ENCODE results near the gene ARAP3. TPM values are rescaled to one million over a fixed set of nuclear protein-coding genes. Genes with fewer than 3 reads are reported as not detected.

The ARAP3 gene
- total RNA-seq, 1 experiment from 2014 or later = 0.69 TPM

DNA sequence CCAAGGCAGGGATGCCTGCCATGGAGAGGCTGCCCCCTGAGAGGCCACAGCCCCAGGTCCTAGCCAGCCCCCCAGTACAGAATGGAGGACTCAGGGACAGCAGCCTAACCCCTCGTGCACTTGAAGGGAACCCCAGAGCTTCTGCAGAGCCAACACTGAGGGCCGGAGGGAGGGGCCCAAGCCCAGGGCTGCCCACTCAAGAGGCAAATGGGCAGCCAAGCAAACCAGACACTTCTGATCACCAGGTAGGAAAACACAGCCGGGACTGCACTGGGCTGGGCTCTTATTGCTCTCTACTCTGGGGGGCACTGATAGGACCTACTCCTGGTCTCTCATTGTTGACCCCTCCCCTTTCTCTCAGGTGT, 42.0 kb downstream of the ARAP3 start:
- DNase-seq (ENCODE audit: low read depth) = no peak

DNA sequence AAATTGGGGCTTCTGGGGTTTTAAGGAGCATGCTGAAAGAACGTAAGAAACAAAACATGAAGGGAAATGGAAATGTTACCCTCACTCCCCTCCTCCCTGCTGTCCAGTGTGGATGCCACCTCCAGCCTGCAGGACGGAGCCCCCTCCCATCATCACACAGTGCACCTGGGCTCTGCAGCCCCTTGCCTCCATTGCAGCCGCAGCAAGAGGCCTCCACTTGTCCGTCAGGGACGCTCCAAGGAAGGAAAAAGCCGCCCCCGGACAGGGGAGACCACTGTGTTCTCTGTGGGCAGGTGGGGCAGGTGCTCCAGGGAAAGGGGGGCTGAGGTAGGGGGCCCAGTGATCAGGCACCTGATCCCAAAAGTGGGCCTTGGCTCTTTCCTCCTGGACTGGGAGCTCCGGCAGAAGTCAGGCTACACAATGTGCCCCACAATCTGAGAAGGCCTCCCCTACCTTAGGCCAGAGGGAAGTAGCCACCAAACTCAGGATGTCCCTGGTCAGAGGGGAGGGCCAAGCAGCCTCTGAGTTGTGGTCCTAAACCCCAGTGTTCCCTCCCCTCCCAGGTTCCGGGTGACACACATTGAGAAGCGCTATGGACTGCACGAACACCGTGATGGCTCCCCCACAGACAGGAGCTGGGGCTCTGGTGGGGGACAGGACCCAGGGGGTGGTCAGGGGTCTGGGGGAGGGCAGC, 42.5 kb downstream of the ARAP3 start:
- DNase-seq (ENCODE audit: low read depth) = no peak

DNA sequence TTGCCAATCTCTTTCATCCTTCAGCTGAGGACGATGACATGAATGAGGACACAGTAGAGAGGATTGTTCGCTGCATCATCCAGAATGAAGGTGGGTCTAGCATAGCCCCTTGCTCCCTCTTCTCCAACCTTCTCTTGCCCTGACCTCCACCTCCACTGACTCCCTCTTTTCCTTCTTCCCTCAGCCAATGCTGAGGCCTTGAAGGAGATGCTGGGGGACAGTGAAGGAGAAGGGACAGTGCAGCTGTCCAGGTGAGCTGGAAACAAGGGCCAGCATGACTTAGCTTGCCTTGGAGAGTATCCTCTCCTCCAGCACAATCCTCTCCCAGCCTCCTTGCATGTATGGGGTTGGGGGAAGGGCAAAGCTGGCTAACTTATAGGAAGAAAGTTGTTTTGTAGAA, 43.3 kb downstream of the ARAP3 start:
- no peak for DNase-seq (ENCODE audit: low read depth)

DNA sequence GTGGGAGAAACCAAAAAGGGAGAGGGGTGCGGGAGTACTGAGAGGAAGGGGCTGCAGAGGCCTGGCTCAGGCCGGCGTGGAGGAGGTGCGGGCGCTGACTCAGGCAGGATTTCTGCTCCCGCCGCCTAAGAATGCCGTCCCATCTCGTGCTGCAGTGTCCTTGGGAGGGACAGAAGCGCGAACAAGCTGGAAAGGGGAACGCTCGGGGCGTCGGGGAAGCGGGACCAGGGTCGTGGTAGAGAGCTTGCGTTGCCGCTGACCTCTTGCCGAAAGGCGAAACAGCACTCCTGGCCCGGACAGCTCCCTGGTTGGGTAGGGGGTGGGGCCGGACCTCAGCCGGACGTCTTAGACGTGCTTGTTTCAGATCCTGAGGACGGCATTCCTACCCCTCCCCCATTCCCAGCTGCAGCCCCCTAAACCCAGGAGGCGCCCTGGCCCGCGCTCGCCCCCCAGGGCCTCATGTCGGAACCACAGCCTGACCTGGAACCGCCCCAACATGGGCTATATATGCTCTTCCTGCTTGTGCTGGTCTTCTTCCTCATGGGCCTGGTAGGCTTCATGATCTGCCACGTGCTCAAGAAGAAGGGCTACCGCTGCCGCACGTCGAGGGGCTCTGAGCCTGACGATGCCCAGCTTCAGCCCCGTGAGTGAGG, 44.1 kb downstream of the ARAP3 start:
- DNase-seq (ENCODE audit: low read depth) = peak; percentile 32

DNA sequence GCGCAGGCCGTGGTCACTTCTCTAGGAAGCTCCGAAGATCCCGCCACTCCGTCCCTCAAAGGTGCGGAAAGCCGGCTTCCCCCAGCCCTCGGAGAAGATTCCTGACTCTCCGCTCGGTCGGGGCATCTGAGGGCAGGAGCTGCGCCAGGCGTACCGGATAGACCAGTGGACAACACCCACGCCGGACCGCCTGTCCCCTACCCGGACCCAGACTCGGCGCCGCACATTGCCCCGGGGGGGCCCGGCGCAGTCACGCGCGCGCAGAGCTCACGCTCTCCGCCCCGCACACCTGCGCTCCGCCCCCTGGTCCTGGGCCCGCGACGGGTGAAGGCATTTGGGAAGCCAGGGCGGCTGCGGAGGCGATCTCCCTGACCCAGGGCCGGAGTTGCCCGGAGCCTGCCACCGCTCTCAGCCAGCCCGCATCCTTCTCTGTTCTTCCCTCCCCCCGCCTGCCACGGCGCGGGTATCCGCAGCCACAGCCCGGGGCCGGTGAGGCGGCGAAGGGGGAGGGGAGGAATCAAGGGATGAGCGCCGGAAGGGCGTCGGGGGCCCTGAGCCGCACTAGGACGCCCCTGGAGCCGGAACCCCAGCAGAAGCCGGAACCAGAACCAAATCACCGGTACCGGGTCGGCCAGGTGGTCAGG, 44.8 kb downstream of the ARAP3 start:
- no peak for DNase-seq (ENCODE audit: low read depth)

DNA sequence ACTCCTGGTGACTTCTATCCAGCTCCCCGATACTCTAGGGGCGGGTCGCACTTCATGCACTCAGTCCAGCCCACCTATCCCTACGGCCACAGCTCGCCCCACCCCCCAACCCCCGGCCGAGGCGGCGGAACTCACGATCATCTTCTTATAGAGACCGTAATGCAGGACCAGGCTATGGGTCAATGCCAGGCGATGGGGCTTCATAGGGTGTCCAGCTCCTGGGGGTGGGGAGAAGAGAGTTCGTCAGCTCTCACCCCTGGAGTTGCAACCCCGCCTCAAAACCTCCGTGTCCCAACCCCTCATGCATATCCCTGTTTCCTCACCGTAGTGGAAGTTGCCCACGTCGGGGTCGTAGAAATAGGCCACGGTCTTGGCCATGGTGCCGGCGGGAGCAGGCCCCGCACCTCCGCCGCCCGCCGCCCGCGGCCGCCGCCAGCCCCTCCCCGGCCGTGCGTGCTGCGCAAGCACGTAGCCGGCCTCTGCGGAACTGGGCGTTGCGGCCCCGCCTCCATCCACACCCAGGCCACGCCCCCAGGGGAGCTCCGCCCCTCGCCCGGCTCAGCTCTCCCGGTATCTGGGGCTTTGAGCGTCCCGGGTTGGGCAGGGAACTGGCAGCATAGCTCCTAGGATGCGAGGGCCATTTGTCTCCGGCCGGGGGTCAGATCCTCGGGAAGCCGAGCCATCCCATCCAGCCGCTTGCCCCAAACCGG, 45.5 kb downstream of the ARAP3 start, which contains the start of the genes HDAC3 and RELL2:
HDAC3 (minus strand) TSS at position 437 of the 710 bp plus-strand sequence; CDS start at position 378, 59 bp downstream.
RELL2 (plus strand) TSS at position 585 of the 710 bp plus-strand sequence. CDS start 1,229 bp downstream, outside the sequence.
- peak; percentile 87 for DNase-seq (ENCODE audit: low read depth)

DNA sequence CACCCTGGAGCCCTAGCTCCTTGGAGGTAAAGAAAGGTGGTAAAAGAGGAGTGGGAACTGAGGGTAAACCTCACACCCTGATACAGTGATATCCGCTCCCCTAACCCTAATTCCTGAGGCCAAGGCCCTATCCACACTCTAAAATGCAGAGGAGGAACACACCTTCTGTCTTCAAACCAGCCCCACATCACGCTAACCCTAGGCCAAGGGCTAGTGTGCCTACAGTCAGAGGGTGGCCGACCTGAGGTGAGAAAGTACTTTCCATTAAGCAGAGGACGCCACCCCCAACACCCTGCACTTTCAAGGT, 46.0 kb downstream of the ARAP3 start:
- DNase-seq (ENCODE audit: low read depth) = no peak

DNA sequence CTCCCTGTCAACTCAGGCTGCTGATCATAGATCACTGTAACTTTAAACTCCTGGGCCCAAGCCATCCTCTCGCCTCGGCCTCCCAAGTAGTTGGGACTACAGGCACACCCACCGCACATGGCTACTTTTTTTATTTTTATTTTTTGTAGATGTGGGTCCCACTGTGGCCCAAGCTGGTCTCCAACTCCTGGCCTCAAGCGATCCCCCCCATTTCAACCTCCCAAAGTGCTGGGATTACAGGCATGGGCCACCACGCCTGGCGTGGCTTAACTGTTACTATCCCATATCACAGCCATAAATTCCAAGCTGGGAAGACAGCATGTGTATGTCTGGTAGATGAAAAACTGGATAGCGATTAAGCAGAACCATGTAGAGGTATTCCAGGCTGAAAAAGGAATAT, 46.4 kb downstream of the ARAP3 start:
- DNase-seq (ENCODE audit: low read depth) = no peak

DNA sequence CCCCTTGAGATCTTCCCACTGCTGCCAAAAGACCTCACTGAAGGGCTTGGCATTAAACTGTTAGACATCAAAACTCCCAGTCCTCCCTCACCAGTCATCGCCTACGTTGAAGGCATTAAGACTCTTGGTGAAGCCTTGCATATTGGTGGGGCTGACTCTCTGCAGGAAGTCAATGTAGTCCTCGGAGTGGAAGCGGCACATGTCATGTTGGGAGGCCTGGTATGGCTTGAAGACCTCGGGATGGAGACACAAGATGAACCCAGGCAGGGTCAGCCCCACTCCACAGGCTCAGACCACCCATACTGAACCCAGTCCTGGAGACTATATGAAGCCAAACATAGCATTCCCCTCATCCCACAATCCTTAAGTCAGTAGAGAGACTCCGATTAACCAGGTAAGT, 47.3 kb downstream of the ARAP3 start:
- no peak for DNase-seq (ENCODE audit: low read depth)

DNA sequence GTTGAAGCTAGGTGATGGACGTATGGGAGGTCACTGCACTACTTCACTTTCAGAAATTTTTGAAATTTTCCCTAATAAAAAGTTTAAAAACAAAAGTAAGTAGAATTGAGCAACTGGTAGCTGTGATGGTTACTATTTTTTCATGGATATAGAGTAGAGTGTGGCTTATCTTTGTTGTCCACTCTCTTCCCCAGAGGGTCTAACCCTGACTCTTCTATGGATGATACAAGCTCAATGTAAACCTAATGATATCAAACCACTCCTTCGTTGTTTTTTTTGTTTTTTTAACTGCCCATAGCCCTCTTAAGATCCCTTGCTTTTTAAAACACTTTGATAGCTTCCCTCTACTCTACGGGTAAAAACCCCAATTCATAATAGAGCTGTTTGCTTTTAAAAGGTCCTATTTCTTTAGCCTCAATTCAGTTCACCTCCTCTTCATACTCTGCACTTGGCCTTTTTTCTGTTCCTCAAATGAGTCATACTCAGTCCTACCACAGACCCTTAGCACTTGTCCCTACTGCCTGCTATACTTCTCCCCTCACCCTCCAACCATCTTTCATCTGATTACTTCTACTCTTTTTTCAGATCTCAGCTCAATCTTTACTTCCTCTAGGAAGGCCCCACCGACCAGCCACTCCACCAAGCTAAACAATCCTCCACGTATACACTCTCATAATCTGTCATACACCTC, 48.0 kb downstream of the ARAP3 start:
- DNase-seq (ENCODE audit: low read depth) = no peak

DNA sequence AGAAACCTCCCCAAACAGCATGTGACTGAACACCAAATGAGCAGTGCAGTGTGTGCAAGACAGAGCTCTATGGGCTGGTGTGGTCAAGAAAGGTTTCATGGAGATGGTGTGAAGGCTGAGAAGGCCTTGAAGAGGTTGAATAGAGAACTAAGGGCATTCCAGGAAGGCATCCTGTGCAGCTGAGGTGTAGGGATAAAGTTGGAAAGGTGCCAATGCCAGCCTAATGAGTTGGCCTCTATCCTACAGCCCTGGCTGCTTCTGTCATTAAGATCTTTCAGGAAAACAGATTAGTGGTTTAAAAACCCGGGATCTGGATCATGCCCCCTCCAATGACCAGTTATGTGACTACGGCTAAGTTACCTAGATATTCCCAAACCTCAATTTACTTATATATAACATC, 49.4 kb downstream of the ARAP3 start:
- DNase-seq (ENCODE audit: low read depth) = no peak

DNA sequence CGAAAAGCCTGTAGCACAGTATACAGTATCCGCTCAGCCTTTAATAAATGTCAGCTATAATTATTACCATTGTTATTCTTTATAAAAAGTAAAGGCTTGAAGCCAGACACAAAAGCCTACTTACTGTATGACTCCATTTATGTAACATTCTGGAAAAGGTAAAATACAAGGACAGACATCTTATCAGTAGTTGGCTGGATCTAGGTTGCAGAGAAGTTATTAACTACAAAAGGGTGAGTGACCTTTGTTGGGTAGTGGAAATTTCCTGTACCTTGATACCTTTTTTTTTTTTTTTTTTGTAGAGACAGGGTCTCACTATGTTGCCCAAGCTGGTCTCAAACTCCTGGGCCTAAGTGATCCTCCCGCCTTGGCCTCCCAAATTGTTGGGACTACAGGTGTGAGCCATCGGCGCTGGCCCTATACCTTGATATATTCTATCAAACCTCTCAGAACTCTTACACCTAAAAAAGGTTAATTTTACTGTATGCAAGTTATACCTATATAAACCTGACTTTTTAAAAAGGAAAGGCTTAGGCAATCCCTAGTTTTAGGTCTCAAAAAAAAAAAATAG, 51.4 kb downstream of the ARAP3 start:
- DNase-seq (ENCODE audit: low read depth) = no peak

DNA sequence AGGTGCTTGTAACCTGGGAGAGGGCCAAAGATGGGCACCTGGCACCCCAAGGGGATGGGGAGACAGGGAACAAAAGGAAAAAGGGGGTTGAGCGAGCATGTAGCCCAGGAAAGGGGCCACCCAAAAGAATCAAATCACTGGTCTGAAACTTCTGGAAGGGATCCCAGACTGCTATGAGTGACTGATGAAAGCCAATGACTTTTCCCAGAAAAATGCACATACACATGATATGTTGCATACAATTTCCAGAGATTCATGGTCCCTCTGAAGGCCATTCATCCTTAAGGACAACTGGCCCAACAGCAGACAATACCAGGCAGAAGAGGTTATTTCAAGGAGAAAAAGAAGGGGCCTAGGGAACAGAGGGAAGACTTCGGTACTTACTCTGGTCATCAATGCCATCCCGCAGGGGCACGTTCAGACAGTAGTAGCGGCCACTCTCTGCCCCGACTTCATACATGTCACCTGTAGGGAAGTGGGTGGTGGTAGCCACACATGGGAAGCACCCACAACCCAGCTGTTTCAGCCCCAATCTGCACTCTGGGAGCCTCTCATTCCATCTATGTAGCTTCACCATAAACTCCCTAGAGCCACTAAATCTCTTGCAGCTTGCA, 53.7 kb downstream of the ARAP3 start:
- no peak for DNase-seq (ENCODE audit: low read depth)

DNA sequence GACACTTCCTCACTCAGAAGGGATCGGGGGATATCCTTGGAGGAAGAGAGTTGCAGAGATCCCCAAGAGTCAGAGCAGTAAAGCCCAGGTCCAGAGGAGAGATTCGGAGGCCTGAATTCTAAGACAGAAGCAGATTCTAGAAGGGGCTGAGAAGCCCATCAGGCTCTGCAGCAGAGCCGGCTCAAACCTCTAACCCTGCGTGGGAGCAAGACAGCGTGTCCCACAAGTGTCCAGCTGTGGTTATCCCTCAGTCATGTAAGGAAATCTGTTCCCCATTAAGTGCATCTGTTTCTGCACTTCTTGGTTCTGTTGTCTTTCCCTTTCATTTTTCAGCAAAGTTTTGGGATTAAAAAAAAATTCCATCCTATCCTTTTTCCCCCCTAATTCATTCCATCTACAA, 58.4 kb downstream of the ARAP3 start:
- peak; percentile 10 for DNase-seq (ENCODE audit: low read depth)

DNA sequence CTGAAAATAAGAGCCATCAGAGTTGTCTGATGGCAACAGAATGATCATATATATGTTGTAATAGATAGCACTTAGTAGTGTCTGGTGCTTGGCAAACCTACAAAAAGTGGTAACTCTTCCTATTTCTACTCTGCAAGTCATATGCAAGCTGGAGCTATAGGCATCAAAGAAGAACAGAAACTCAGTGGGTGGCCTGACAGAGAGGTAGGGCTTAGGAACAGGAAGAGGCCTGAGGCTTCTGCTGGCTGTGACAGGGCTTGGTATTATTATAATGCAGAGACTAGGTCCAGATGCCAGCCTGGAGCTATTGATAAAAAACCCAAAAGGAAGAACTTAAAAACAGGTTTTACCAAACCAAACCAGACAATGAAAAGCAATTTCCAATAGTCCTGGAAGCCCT, 58.8 kb downstream of the ARAP3 start:
- DNase-seq (ENCODE audit: low read depth) = no peak

DNA sequence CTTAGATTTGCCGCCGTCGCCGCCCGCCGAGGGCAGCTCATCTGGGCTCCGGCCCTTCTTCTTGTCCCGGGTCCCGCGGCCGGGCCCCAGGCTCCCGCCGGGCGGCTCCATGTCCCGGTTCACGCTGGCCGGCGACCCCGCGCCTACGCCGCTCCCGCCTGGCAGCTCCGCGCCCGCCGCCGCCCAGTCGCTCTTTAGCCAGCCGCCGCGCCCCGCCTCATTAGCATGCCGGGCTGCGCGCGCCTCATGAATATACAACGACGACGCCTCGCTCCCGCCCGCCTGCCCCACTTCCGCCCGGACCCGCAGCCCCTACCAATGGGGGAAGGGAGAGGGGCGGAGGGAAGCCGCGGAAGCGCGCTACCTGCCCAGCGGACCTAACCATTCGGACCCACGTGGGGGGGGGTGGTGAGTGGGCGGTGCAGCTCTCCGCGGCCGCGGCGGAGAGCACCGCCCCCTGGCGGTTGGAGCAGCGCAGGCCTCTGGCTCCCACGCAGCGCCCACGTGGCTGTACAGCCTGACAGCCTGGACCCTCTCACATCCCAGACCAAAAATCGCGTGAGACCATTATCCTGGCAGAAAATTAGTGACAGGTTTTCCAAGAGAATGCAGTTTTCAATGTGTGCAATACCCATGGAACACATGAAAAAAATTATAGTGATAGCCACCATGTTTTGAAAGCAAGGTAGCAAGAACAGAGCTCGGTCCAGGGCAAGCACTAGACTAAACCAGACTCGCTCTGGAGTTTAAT, 63.1 kb downstream of the ARAP3 start, which contains the start of gene DIAPH1:
DIAPH1 (minus strand) TSS at position 197 of the 751 bp plus-strand sequence; CDS start at position 111, 86 bp downstream.
- DNase-seq (ENCODE audit: low read depth) = peak; percentile 94

DNA sequence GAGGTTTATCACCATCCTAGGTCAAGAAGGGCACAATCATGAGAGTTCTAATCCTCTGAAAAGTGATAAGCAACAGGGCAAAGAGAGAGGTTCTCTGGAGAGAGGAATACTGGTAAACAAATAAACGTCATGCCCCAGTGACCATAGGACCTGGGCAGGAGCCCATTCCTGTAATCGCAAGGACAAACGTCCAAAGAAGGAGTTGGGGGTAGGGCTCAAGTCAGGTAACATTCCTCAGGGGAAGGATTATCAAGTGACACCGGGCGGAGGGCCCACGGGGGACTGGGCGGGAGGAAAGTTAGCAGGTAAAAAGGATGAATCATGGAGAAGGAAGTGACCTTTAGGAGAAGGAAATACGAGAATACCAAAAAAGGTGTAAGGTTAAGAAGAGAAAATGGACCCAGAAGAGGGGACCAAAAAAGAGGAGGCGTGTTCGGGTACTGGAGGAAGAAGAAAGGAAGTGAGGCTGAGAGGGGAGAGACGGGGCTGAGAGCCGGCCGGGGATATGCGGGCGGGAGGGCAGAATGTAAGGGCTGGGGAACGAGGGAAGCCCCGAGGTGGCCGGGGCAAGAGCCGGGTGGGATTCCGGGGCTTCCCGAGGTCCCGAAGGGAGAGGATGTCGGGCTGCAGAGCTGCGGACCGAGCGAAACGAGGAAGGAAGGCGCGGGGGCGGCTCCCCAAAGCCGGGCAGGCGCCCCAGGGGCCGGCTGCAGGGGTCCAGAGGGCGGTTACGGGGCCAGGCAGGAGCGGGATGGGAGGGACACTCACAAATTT, 63.8 kb downstream of the ARAP3 start:
- DNase-seq (ENCODE audit: low read depth) = peak; percentile 27

DNA sequence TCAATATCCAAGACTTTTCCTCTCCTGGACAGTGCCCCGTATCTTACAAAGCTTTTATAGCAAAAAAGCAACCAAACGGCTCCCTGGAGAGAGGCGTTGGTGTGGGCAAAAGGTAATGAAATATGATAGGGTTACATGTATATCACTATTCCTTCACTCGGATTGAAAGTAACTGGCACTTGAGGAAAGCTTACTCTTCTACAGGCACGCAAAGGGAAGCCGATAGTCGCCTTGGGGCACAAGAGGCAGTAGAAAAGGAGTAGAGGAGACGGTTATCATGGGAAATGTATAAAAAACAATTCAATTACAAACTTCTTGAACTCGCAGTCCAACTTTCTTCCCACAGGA, 64.4 kb downstream of the ARAP3 start:
- no peak for DNase-seq (ENCODE audit: low read depth)

DNA sequence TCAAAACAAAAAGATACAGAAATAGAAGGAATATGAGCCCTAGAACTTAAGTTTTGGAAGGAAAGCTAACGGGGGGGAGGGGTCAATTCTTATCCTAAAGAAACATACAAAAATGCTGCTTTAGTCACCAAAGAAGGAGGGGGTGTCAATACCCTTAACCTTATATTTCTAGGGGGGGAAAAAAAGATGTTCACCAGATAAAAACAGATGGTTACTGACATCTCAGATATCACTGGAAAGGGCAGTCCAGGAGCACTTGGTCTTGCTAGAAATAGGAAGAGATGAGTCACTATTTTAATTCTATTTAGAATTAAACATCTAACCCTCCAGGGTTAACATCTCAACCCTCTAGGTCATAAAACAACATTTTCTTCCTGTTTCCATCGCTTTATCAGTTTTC, 64.9 kb downstream of the ARAP3 start:
- DNase-seq (ENCODE audit: low read depth) = peak; percentile 37
